Measurements from ENCODE around the gene TAAR6.

TAAR6 gene

DNA sequence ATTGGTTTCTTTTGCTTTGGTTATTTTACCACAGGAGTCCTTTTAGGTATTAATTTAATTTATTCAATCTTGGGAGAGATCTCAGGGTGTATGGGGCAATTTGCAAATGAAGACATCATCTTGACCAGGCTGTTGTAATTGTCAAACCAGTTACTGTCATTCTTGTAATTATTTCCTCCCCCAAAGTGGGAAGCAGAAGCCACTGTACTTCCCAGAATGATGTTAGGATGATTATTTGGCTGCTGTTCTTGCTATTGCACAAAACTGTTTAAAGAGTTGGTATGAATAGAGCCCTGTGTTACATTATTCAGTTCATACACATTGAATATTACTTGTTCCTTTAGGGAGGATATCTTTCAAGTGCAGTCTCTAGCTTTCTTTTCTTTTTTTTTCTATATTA is 1.7 kb downstream of the TAAR6 start:
- DNase-seq = no peak
- Histone ChIP-seq H3K4me1 (no peaks in the 10 kb centered on the region), H3K4me3 (ENCODE audit: low read depth, low read length) (no peak overlapping the region), H3K27me3 (peaks cover 38% of the 10 kb centered on the region), H3K9me3 (no peaks in the 10 kb centered on the region), H3K36me3 (no peaks in the 10 kb centered on the region)
- TF ChIP-seq, protein P1, sequence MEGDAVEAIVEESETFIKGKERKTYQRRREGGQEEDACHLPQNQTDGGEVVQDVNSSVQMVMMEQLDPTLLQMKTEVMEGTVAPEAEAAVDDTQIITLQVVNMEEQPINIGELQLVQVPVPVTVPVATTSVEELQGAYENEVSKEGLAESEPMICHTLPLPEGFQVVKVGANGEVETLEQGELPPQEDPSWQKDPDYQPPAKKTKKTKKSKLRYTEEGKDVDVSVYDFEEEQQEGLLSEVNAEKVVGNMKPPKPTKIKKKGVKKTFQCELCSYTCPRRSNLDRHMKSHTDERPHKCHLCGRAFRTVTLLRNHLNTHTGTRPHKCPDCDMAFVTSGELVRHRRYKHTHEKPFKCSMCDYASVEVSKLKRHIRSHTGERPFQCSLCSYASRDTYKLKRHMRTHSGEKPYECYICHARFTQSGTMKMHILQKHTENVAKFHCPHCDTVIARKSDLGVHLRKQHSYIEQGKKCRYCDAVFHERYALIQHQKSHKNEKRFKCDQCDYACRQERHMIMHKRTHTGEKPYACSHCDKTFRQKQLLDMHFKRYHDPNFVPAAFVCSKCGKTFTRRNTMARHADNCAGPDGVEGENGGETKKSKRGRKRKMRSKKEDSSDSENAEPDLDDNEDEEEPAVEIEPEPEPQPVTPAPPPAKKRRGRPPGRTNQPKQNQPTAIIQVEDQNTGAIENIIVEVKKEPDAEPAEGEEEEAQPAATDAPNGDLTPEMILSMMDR (IDR thresholded peaks at IDR 0.05; ENCODE audit: low read depth, low read length) = no peak

DNA sequence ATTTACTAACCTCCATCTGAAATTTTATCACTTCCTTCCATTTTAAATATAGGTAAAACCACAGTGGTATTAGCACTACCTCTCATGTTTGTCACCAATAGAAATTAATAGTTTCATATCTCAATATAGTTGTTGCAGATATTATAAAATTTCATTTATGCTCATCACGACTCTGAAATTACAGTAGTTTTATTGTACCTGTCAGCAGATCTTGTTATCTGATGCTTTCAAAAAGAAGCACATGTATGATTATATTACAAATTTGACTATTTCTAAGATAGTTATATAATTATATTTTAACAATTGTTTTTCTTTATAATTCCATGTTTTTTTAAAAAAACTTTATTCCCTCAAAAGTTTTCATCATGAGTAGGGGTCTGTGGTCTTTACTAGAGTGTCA is 14.6 kb downstream of the TAAR6 start:
- Histone ChIP-seq H3K27me3 (peaks cover 13% of the 10 kb centered on the region; the same call in 1 of the 2 replicates), H3K4me1 (no peaks in the 10 kb centered on the region), H3K9me3 (no peaks in the 10 kb centered on the region), H3K36me3 (no peaks in the 10 kb centered on the region), H3K4me3 (ENCODE audit: low read depth, low read length) (no peak overlapping the region)
- DNase-seq = no peak
- TF ChIP-seq, protein P1 (IDR thresholded peaks at IDR 0.05; ENCODE audit: low read depth, low read length) = no peak

DNA sequence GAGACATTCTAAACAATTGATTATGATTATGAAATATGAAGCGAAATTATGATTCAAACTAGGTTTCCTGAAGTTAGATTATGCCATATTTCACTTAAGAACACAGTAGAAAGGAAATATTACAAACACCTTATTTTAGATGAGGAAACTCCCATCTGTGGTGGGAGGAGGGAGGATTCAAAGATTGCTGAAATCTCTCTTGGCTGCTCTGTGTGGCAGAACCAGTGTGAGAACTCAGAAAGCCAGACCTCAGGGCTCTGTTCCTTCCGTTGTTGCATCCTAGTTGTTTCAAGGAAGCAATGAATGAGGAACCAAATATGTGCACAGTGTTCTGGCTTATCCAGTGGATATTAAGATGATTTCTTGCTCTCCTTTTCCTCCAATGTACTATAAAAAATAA is 17.3 kb downstream of the TAAR6 start:
- H3K9me3 ChIP-seq = no peaks in the 10 kb centered on the region
- no peak overlapping the region for H3K4me3 ChIP-seq (ENCODE audit: low read depth, low read length)
- no peak for DNase-seq
- TF ChIP-seq, protein P1 (IDR thresholded peaks at IDR 0.05; ENCODE audit: low read depth, low read length) = no peak
- peaks cover 11% of the 10 kb centered on the region; the same call in 1 of the 2 replicates for H3K27me3 ChIP-seq
- H3K36me3 ChIP-seq = no peaks in the 10 kb centered on the region
- no peaks in the 10 kb centered on the region for H3K4me1 ChIP-seq

DNA sequence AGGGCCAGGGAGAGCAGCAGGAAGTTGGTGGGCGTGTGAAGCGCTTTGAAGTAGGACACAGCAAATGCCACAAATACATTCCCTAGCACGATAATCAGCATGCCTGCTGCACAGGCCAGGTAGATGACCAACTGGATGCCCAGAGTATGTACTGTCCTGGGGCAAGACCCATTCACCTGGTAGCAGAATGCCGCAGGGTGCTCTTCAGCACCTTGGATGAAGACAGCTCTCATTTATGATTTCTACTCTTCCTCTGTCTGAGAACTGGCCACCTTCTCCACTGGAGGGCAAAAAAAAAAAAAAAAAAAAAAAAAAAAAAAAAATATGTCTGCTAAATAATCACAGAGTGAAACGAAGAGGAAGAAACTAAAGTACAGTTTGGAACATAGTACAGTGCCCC is 19.3 kb downstream of the TAAR6 start, which contains the start of gene TAAR5:
Gene TAAR5 (minus strand): TSS at position 288 of the 400 bp plus-strand sequence. CDS start 55 bp downstream, at position 233.
- Histone ChIP-seq H3K4me1 (no peaks in the 10 kb centered on the region), H3K9me3 (no peaks in the 10 kb centered on the region), H3K36me3 (no peaks in the 10 kb centered on the region), H3K27me3 (peaks cover 9% of the 10 kb centered on the region; the same call in 1 of the 2 replicates), H3K4me3 (ENCODE audit: low read depth, low read length) (no peak within 1 kb of the TSS)
- no peak for DNase-seq
- TF ChIP-seq, protein P1 (IDR thresholded peaks at IDR 0.05; ENCODE audit: low read depth, low read length) = no peak

DNA sequence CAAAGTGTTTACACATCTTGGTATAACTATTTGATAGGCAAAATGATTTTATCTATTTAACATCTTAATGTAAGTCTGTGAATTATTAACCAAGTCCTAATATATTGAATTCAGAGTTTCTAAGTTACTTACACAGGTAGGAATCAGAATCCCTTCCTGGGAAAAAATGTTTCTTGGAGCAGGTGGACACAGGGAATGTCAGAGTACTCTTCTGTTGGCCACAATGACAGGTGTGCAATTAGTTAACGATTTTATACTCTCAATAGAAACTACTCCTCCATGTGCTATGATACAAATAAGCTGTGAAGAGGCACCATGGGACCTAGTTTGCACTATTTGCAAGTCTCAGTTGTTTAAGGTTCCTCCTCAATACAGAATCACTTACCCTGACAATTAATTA is 20.2 kb downstream of the TAAR6 start:
- H3K27me3 ChIP-seq = peaks cover 5% of the 10 kb centered on the region; the same call in 1 of the 2 replicates
- H3K36me3 ChIP-seq = no peaks in the 10 kb centered on the region
- H3K9me3 ChIP-seq = no peaks in the 10 kb centered on the region
- TF ChIP-seq, protein P1 (IDR thresholded peaks at IDR 0.05; ENCODE audit: low read depth, low read length) = no peak
- no peaks in the 10 kb centered on the region for H3K4me1 ChIP-seq
- H3K4me3 ChIP-seq (ENCODE audit: low read depth, low read length) = no peak overlapping the region
- DNase-seq = no peak

DNA sequence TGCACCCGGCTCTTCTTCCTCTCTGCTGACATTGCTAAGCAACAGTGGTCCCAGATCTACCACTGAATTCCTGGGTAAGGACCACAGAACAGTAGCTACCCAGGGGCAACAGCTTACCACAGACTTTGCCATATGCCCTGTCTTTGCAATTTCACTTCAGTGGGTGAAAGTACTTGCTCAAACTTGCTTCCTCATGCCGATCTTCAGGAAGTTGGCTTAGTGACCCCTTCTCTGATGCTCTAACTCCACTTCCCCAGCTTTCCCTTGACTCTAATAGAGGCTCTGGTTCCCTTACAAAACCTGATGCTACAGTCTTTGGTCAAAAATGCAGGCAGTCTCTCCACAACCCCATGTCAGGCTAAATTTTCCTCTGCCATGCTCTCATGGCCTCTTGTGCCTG is 22.7 kb downstream of the TAAR6 start:
- no peak for DNase-seq
- TF ChIP-seq, protein P1 (IDR thresholded peaks at IDR 0.05; ENCODE audit: low read depth, low read length) = no peak
- peaks cover 4% of the 10 kb centered on the region; the same call in 1 of the 2 replicates for H3K27me3 ChIP-seq

More for the DNA sequence above, 22.7 kb downstream of the TAAR6 start:
- H3K36me3 ChIP-seq = no peaks in the 10 kb centered on the region
- H3K4me3 ChIP-seq (ENCODE audit: low read depth, low read length) = no peak overlapping the region
- H3K9me3 ChIP-seq = no peaks in the 10 kb centered on the region
- H3K4me1 ChIP-seq = no peaks in the 10 kb centered on the region

All from BE2C (cell line).